ENCODE data around the gene RAB33A.

DNA sequence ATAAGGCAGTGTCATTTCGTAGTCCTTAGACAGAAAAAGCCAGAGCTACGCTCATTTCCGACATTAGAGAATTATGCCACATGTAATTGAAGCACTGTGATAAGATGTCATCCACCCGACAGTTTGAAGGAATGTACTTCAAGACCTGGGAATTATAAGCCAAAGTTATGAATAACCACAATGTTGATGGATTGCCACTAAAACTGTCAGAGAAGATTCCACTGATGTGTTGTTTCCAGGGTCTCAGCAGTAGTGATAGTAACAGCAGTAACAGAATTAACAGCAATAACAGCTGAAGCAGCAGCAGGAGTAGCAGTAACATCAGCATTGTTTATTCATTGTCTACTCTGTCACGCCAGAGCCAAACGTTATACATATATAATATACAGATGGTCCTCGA is 24.7 kb downstream of the RAB33A start:
- TF ChIP-seq CTCF (optimal IDR thresholded peaks at IDR 0.05 in 1 of 3, IDR thresholded peaks at IDR 0.05 in 1 of 3, conservative IDR thresholded peaks at IDR 0.05 in 1 of 3; ENCODE audit: extremely low read depth in 1 of 3, insufficient read depth in 2 of 3, low read length in 3 of 3) = no peak
- TF ChIP-seq EZH2 (IDR thresholded peaks at IDR 0.05; ENCODE audit: low read length) = no peak
